DMS 273 (cell line): ENCODE data around the gene ACBD4.

Experiments
- DNase-seq: peaks from one replicate; lab custom pipeline; 2025; ENCODE audit not compliant: unreplicated experiment; lab: John Stamatoyannopoulos, UW

Gene ACBD4

DNA sequence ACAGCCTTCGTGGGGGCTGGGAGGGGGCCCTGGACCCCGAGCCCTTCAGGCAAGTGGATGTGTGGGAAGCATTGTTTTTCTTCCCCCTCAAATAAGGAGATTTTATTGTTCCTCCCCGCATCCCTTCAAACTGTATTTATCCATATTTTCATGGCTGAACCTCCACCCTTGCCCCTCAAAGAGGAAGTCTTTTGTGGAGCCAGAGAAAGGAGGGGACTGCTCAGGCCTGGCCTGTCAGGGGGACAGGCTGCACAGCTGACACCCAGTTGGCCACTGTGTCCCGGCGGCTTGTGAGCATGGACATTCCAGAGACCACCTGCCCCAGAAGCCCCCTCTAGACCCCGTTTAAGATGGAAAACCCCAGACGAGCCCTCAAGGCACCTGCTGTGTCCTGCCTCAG, 42.1 kb downstream of the ACBD4 start:
- DNase-seq, result no peak

DNA sequence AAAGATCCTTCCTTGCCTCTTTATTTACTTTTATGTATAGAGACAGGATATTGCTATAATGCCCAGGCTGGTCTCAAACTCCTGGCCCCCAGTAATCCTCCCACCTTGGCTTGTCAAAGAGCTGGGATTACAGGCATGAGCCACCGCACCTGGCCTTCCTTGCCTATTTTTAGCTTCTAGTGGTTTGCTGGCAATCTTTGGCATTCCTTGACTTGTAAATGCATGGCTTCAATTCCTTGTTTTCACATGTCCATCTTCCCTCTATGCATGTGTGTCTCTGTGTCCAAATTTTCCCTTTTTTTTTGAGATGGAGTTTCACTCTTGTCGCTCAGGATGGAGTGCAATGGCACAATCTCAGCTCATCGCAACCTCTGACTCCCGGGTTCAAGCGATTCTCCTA, 48.7 kb downstream of the ACBD4 start:
- DNase-seq, result no peak

DNA sequence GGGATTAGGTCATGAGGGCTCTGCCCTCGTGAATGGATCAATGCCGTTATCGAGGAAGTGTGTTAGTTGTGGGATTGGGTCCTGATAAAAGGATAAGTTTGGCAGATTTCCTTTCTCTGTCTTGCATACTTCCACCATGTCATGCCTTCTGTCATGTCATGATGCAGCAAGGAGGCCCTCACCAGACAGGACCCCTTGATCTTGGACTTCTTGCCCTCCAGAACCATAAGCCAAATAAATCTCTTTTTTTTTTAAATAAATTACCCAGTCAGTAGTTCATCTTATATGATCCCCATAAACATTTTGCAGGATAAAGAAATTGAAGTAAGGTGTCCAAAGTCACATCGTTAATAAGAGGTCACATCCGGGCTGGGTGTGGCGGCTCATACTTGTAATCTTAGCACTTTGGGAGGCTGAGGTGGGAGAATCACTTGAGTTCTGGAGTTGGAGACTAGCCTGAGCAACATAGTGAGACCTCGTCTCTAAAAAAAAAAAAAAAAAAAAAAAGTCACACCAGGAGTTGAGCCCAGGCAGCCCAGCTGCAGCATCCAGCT, 51.4 kb downstream of the ACBD4 start:
- no peak for DNase-seq

DNA sequence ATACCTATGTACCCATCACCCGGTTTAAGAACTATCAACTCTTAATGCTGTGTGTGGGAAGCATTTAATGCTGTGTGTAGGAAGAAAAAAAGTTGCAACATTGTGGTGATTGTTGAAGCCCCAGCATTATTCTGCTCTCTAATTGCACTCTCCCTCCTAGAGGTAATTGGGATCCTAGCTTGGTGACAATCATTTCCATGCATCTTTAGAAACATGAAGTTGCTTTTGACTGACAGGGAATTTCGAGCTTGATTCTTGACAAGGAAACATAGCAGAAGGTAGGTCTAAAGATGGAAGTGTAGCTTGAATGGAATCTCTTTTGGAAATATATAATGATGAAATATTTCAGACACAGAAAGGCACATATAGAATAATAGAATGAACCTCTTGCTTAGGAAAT, 53.5 kb downstream of the ACBD4 start:
- DNase-seq, result no peak

DNA sequence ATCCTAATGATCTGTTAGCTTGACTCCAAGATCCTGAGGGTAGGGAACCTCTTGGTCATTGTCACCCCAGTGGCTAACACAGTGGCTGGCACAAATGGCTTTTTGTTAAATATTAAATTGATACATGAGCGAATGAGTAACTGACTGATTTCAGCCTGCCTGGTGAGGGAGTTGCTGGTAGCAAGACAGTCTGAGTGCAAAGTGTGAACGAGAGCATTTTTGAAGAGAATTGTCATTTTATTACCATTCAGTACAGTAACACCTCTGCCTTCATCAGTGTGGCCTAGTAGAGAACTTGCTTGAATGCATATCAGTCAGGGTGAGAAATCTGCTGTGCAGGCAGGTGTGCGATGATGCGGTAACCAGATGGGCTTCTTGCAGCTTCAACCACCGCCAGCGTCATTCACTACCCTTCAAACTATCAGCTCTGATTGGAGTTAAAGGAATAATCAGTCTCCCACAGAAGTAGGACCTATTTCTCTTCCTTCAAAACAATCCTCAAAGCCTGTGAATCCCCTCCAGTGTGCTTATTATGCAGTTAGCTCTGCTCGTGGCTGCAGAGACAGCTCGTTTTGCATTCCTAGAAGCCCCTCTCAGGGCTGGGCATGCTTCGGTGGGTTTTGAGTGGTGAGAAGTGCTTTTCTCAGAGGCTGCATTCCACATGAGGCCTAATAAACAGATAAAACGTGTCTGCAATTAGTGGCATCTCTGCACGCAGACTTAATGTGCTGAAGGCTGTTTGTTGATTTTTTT, 55.2 kb downstream of the ACBD4 start:
- DNase-seq, result no peak
